Keratinocyte (primary cell): ENCODE results near the gene SHROOM1. TPM values are rescaled to one million over a fixed set of nuclear protein-coding genes. Genes with fewer than 3 reads are reported as not detected.

Source experiments
- DNase-seq: peaks from one replicate; pipeline ENCODE4 v3.0.0-alpha.2; 2011; ENCODE audit warnings: low read depth, missing footprints, low spot score
- FAIRE-seq: peaks from 2 replicates; lab custom pipeline; 2011; peaks lifted over from hg19 to GRCh38; lab: Jason Lieb, UNC
- H2AFZ ChIP-seq: 2 replicates; pipeline ENCODE4 v1.6.0; 2012; ENCODE audit warnings: low read length, control low read depth, inconsistent platforms; ENCODE audit not compliant: control insufficient read depth
- H3K27ac ChIP-seq: 2 replicates; pipeline ENCODE4 v1.5.1; 2011; ENCODE audit warnings: low read length; ENCODE audit not compliant: control insufficient read depth, insufficient read depth
- H3K27me3 ChIP-seq: 3 replicates; pipeline ENCODE4 v1.6.0; 2011; ENCODE audit warnings: low read length; ENCODE audit not compliant: control insufficient read depth, insufficient read depth; ENCODE audit errors: extremely low read depth
- H3K36me3 ChIP-seq, 2 experiments: 2 replicates in 1 of 2; 3 replicates in 1 of 2; pipeline ENCODE4 v1.5.1; 2011; ENCODE audit warnings: low read length in 2 of 2, mild to moderate bottlenecking in 1 of 2; ENCODE audit not compliant: control insufficient read depth in 2 of 2, insufficient read depth in 2 of 2; ENCODE audit errors: extremely low read depth in 1 of 2
- H3K4me1 ChIP-seq: 3 replicates; pipeline ENCODE4 v1.5.1; 2011; ENCODE audit warnings: low read length; ENCODE audit not compliant: control insufficient read depth, insufficient read depth; ENCODE audit errors: extremely low read depth
- H3K4me2 ChIP-seq: 3 replicates; pipeline ENCODE4 v1.6.0; 2011; ENCODE audit warnings: low read depth, low read length; ENCODE audit not compliant: control insufficient read depth, insufficient read depth; ENCODE audit errors: extremely low read depth
- H3K4me3 ChIP-seq, 3 experiments: fragments of 200-600 bp in 1 of 3; sonication (generic) in 1 of 3; 2 replicates in 2 of 3; 3 replicates in 1 of 3; pipeline ENCODE4 v1.5.1; 2011 to 2016; ENCODE audit warnings: low read length in 3 of 3, mild to moderate bottlenecking in 3 of 3, control low read depth in 2 of 3, inconsistent platforms in 1 of 3, low read depth in 1 of 3, mixed read lengths in 1 of 3, mixed run types in 1 of 3, moderate library complexity in 1 of 3; ENCODE audit not compliant: control insufficient read depth in 2 of 3, insufficient read depth in 2 of 3; ENCODE audit errors: extremely low read depth in 1 of 3
- H3K79me2 ChIP-seq: 2 replicates; pipeline ENCODE4 v1.6.0; 2012; ENCODE audit warnings: low read length; ENCODE audit not compliant: control insufficient read depth, insufficient read depth
- H3K9ac ChIP-seq: 3 replicates; pipeline ENCODE4 v1.6.0; 2011; ENCODE audit warnings: low read length; ENCODE audit not compliant: control insufficient read depth, insufficient read depth; ENCODE audit errors: extremely low read depth
- H3K9me1 ChIP-seq: 3 replicates; pipeline ENCODE4 v1.6.0; 2011; ENCODE audit warnings: low read length; ENCODE audit not compliant: control insufficient read depth, insufficient read depth; ENCODE audit errors: extremely low read depth
- H3K9me3 ChIP-seq: 2 replicates; pipeline ENCODE4 v1.5.1; 2012; ENCODE audit warnings: low read depth, low read length; ENCODE audit not compliant: control insufficient read depth
- H4K20me1 ChIP-seq: 3 replicates; pipeline ENCODE4 v1.6.0; 2011; ENCODE audit warnings: low read length; ENCODE audit not compliant: control insufficient read depth, insufficient read depth; ENCODE audit errors: extremely low read depth
- CTCF ChIP-seq, 3 experiments: IDR thresholded peaks in 1 of 3; conservative IDR thresholded peaks in 1 of 3; optimal IDR thresholded peaks in 1 of 3; 2 replicates in 2 of 3; 3 replicates in 1 of 3; pipeline versions ENCODE3 to v1.5.1; 2011; ENCODE audit warnings: low read length in 3 of 3, mild to moderate bottlenecking in 3 of 3, moderate library complexity in 2 of 3, control low read depth in 1 of 3, inconsistent platforms in 1 of 3; ENCODE audit not compliant: insufficient read depth in 2 of 3; ENCODE audit errors: extremely low read depth in 1 of 3
- EZH2 ChIP-seq: IDR thresholded peaks from one replicate; pipeline ENCODE4 v1.6.1; 2012; ENCODE audit warnings: inconsistent platforms, mild to moderate bottlenecking, low read length, moderate library complexity
- dilution Hi-C: fragments of 300-500 bp; cut with MboI; formaldehyde crosslinking; loops from one replicate; pipeline ENCODE4 v1.7.0; 2020; ENCODE audit warnings: low sequenced_read_pairs; ENCODE audit not compliant: extremely low pct_ligation_motif_present
- polyA plus RNA-seq, 5 experiments: library from polyadenylated mRNA; depleted of rRNA in 3 of 5; stranded (reverse) in 3 of 5; stranded (forward) in 1 of 5; unstranded in 1 of 5; fragments of >200 nt; gene quantifications; 1 replicate in 1 of 5; 2 replicates in 3 of 5; 3 replicates in 1 of 5; pipeline versions ENCODE4 v1.2.1 to v1.2.3, GENCODE V29; 2011 to 2012; ENCODE audit warnings: missing spikeins in 2 of 5, low read depth in 1 of 5, low replicate concordance in 1 of 5

SHROOM1 gene
- polyA plus RNA-seq, 1 donor (not counting 4 experiments of a cell fraction or from before 2014, with no cell fraction given) = 0.25 TPM

- no peaks in the 10 kb centered on the region for H3K27me3 ChIP-seq
- no peaks in the 10 kb centered on the region for H3K9me1 ChIP-seq
- H3K9ac ChIP-seq = no peak overlapping the region
- H3K4me1 ChIP-seq = peaks cover 16% of the 10 kb centered on the region
- no peak for TF ChIP-seq CTCF (optimal IDR thresholded peaks at IDR 0.05 in 1 of 3, IDR thresholded peaks at IDR 0.05 in 1 of 3, conservative IDR thresholded peaks at IDR 0.05 in 1 of 3; ENCODE audit: extremely low read depth in 1 of 3, insufficient read depth in 2 of 3, low read length in 3 of 3)
- TF ChIP-seq EZH2 = no peak
- H2AFZ ChIP-seq = no peak overlapping the region
- no peaks in the 10 kb centered on the region for H4K20me1 ChIP-seq
- H3K9me3 ChIP-seq = no peaks in the 10 kb centered on the region
- H3K27ac ChIP-seq = no peak overlapping the region
- no peak overlapping the region for H3K4me2 ChIP-seq
- no peak overlapping the region for H3K4me3 ChIP-seq
- no peaks in the 10 kb centered on the region for H3K79me2 ChIP-seq
- FAIRE-seq (no peak), DNase-seq (no peak)
- H3K36me3 ChIP-seq = no peaks in the 10 kb centered on the region
- dilution Hi-C loops = no loop called here
Measured at GRCh38 chr5:132785864-132786263, 44.6 kb downstream of the SHROOM1 start.

- TF ChIP-seq CTCF (optimal IDR thresholded peaks at IDR 0.05 in 1 of 3, IDR thresholded peaks at IDR 0.05 in 1 of 3, conservative IDR thresholded peaks at IDR 0.05 in 1 of 3; ENCODE audit: extremely low read depth in 1 of 3, insufficient read depth in 2 of 3, low read length in 3 of 3) (no peak), EZH2 (no peak)
- no peak overlapping the region for H2AFZ ChIP-seq
- H3K27me3 ChIP-seq = no peaks in the 10 kb centered on the region
- H3K4me3 ChIP-seq = no peak overlapping the region
- no peak overlapping the region for H3K27ac ChIP-seq
- H3K4me2 ChIP-seq = no peak overlapping the region
- no peaks in the 10 kb centered on the region for H3K9me3 ChIP-seq
- H3K9me1 ChIP-seq = no peaks in the 10 kb centered on the region
- DNase-seq (no peak), FAIRE-seq (no peak)
- dilution Hi-C loops = no loop called here
- H3K79me2 ChIP-seq = no peaks in the 10 kb centered on the region
- no peak overlapping the region for H3K9ac ChIP-seq
- H3K36me3 ChIP-seq = no peaks in the 10 kb centered on the region
- peaks cover 16% of the 10 kb centered on the region for H3K4me1 ChIP-seq
- no peaks in the 10 kb centered on the region for H4K20me1 ChIP-seq
Measured at GRCh38 chr5:132785365-132785764, 45.1 kb downstream of the SHROOM1 start.
